22Rv1 (cell line): ENCODE measurements around the gene CNPY3.

Source experiments
- H3K27ac ChIP-seq: fragments of 450-650 bp; 2 replicates; pipeline ENCODE4 v1.5.1; 2017
- CTCF ChIP-seq: fragments of 450-650 bp; IDR thresholded peaks from 2 replicates; pipeline ENCODE4 v1.5.1; 2017; ENCODE audit warnings: mild to moderate bottlenecking
- ZFX ChIP-seq: fragments of 450-650 bp; IDR thresholded peaks from 2 replicates; pipeline ENCODE4 v1.6.1; 2017; ENCODE audit warnings: antibody characterized with exemption, borderline replicate concordance

Gene CNPY3

GRCh38 chr6:42962502-42963178 is 33.4 kb downstream of the CNPY3 start:
- no peak for TF ChIP-seq ZFX
- TF ChIP-seq CTCF: no peak
- peak overlapping the region; percentile 84; the same call in 1 of the 2 replicates for H3K27ac ChIP-seq

GRCh38 chr6:42963179-42963854 is 34.0 kb downstream of the CNPY3 start:
- no peak for TF ChIP-seq CTCF
- TF ChIP-seq ZFX: no peak
- no peak overlapping the region for H3K27ac ChIP-seq

- no peak overlapping the region for H3K27ac ChIP-seq
- TF ChIP-seq CTCF: peak; percentile 37
- TF ChIP-seq ZFX: no peak
These were observed 34.8 kb downstream of the CNPY3 start for GRCh38 chr6:42963855-42964605.

GRCh38 chr6:42966571-42966970 is 37.3 kb downstream of the CNPY3 start:
- H3K27ac ChIP-seq: no peak overlapping the region
- TF ChIP-seq CTCF: no peak
- TF ChIP-seq ZFX: no peak

- no peak for TF ChIP-seq CTCF
- TF ChIP-seq ZFX: no peak
These were observed 37.9 kb downstream of the CNPY3 start for GRCh38 chr6:42967228-42967627.

GRCh38 chr6:42968126-42968701 is 38.9 kb downstream of the CNPY3 start:
- no peak overlapping the region for H3K27ac ChIP-seq
- TF ChIP-seq CTCF: no peak
- no peak for TF ChIP-seq ZFX

More at GRCh38 chr6:42967228-42967627, 37.9 kb downstream of the CNPY3 start:
- H3K27ac ChIP-seq: no peak overlapping the region

GRCh38 chr6:42968783-42969182 is 39.5 kb downstream of the CNPY3 start:
- 0 out of 2 replicates have a peak overlapping the region, but pooled peaks have one; percentile 12 for H3K27ac ChIP-seq
- TF ChIP-seq ZFX (no peak), CTCF (no peak)
